Prostate gland (tissue), 2 donors: ENCODE data around the gene MASP1.

ENCODE experiments used
- POLR2A ChIP-seq: fragments of 450-650 bp; IDR thresholded peaks from one replicate; pipeline ENCODE4 v1.6.1; 2016; ENCODE audit warnings: antibody characterized with exemption, mild to moderate bottlenecking
- POLR2AphosphoS5 ChIP-seq: sonication (generic); formaldehyde crosslinking; IDR thresholded peaks from one replicate; pipeline ENCODE4 v1.6.1; 2017; ENCODE audit warnings: antibody characterized with exemption
- TF ChIP-seq, protein P1 (sequence below), 4 experiments: fragments of 200-600 bp in 2 of 4; fragments of 450-650 bp in 2 of 4; sonication (generic) in 2 of 4; IDR thresholded peaks; 1 replicate in 3 of 4; 2 replicates in 1 of 4; pipeline ENCODE4 v1.5.1; 2016 to 2019; ENCODE audit warnings: antibody characterized with exemption in 4 of 4, mild to moderate bottlenecking in 2 of 4, moderate library complexity in 2 of 4

DNA sequence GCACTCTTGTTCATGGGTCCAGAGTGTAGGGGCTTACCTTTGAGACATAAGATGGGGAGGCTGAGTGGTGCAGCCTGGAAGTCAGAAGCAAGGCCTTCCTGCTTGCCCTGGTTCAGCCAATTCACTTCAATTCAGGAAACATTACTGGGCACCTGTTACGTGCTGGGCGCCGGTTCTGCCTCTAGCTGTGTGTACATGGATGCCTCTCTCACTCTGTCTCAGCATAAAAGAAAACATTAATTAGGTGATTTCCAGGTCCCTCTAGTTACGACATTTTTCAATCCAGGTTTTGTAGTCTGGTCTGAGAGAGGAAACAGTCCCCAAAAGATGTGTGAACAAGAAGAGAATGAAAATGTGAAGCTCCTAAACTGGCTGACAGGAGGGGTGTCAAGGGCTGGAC is 93.0 kb downstream of the MASP1 start:
- TF ChIP-seq, protein P1, sequence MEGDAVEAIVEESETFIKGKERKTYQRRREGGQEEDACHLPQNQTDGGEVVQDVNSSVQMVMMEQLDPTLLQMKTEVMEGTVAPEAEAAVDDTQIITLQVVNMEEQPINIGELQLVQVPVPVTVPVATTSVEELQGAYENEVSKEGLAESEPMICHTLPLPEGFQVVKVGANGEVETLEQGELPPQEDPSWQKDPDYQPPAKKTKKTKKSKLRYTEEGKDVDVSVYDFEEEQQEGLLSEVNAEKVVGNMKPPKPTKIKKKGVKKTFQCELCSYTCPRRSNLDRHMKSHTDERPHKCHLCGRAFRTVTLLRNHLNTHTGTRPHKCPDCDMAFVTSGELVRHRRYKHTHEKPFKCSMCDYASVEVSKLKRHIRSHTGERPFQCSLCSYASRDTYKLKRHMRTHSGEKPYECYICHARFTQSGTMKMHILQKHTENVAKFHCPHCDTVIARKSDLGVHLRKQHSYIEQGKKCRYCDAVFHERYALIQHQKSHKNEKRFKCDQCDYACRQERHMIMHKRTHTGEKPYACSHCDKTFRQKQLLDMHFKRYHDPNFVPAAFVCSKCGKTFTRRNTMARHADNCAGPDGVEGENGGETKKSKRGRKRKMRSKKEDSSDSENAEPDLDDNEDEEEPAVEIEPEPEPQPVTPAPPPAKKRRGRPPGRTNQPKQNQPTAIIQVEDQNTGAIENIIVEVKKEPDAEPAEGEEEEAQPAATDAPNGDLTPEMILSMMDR (IDR thresholded peaks at IDR 0.05): no peak
- no peak for TF ChIP-seq POLR2AphosphoS5
- no peak for TF ChIP-seq POLR2A
